H1 (cell line): ENCODE measurements around the gene AP2A2.

ENCODE experiments used
- CEBPB ChIP-seq: IDR thresholded peaks from 2 replicates; pipeline ENCODE4 v1.6.1; 2012; ENCODE audit warnings: low read depth, low read length
- EZH2 ChIP-seq: fragments of 200-600 bp; sonication (generic); IDR thresholded peaks from 2 replicates; pipeline ENCODE4 v1.7.1; 2012; ENCODE audit warnings: low read depth, mild to moderate bottlenecking, moderate library complexity, low read length, inconsistent platforms; ENCODE audit not compliant: severe bottlenecking
- KDM1A ChIP-seq: fragments of 200-600, 300-600 bp; sonication (generic); IDR thresholded peaks from 2 replicates; pipeline ENCODE4 v1.7.1; 2016; ENCODE audit warnings: mild to moderate bottlenecking, low read length, borderline replicate concordance
- POLR2AphosphoS5 ChIP-seq: IDR thresholded peaks from 2 replicates; pipeline ENCODE4 v1.6.1; 2011; ENCODE audit warnings: low read depth, low read length
- TCF12 ChIP-seq: IDR thresholded peaks from 2 replicates; pipeline ENCODE4 v1.6.1; 2011; ENCODE audit warnings: low read depth, mild to moderate bottlenecking, low read length
- TF ChIP-seq, protein P1 (sequence below), 3 experiments: IDR thresholded peaks; 1 replicate in 2 of 3; 2 replicates in 1 of 3; pipeline versions ENCODE4 v1.5.1 to v1.6.1; 2011; ENCODE audit warnings: low read length in 3 of 3, mild to moderate bottlenecking in 3 of 3, inconsistent platforms in 2 of 3, low read depth in 1 of 3, moderate library complexity in 1 of 3; ENCODE audit not compliant: insufficient read depth in 1 of 3; ENCODE audit errors: control extremely low read depth in 1 of 3

DNA sequence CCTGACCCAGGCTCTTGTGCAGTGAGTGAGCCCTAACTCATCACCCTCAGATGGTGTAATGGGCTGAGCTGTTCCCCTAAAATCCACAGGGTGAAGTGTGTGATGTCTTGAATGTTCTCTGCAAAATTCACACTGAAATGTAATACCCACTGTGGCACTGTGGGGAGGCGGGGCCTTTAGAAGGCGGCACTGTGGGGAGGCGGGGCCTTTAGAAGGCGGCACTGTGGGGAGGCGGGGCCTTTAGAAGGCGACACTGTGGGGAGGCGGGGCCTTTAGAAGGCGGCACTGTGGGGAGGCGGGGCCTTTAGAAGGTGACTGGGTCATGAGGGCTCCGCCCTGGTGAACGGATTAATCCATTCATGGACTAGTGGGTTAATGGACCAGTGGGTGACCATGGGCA, 48.1 kb upstream of the AP2A2 start:
- TF ChIP-seq CEBPB = no peak
- TF ChIP-seq POLR2AphosphoS5 = no peak
- TF ChIP-seq TCF12 = no peak
- TF ChIP-seq, protein P1, sequence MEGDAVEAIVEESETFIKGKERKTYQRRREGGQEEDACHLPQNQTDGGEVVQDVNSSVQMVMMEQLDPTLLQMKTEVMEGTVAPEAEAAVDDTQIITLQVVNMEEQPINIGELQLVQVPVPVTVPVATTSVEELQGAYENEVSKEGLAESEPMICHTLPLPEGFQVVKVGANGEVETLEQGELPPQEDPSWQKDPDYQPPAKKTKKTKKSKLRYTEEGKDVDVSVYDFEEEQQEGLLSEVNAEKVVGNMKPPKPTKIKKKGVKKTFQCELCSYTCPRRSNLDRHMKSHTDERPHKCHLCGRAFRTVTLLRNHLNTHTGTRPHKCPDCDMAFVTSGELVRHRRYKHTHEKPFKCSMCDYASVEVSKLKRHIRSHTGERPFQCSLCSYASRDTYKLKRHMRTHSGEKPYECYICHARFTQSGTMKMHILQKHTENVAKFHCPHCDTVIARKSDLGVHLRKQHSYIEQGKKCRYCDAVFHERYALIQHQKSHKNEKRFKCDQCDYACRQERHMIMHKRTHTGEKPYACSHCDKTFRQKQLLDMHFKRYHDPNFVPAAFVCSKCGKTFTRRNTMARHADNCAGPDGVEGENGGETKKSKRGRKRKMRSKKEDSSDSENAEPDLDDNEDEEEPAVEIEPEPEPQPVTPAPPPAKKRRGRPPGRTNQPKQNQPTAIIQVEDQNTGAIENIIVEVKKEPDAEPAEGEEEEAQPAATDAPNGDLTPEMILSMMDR (IDR thresholded peaks at IDR 0.05; ENCODE audit: control extremely low read depth in 1 of 3, insufficient read depth in 1 of 3, low read depth in 1 of 3, low read length in 3 of 3) = no peak
- TF ChIP-seq EZH2 = no peak
- no peak for TF ChIP-seq KDM1A
